Measurements from ENCODE around the gene TMTC3. TPM values are rescaled to one million over a fixed set of nuclear protein-coding genes. Genes with fewer than 3 reads are reported as not detected.

The TMTC3 gene
- total and polyA plus RNA-seq, 2 of the 8 experiments (the other 6 are each of a cell fraction or from before 2014, with no cell fraction given), result 7.0 to 45.1 TPM

DNA sequence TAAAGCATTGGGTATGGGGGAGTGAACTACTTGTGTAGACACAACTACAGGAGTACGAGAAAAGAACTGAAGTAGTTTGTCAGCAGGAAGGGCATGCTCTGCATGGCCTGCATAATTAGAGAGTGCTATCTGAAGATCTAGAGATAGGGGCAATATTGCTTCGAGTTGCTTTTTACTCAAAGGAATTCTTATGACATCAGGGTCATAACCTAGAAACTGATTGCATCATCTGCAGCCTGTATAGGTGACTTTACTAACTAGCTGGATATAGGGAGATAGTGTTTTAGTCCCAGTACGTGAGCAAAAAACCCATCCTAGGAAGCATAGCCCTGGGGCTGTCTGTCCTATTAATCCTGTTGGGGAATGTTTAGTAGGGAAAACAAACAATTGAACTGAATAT lies 39.8 kb downstream of the TMTC3 start (continued):
- TF ChIP-seq KDM4A (IDR thresholded peaks at IDR 0.05; ENCODE audit: low read depth, low read length, severe bottlenecking) (no peak), RFX5 (IDR thresholded peaks at IDR 0.05; ENCODE audit: borderline replicate concordance, low read depth, low read length) (no peak), CHD2 (IDR thresholded peaks at IDR 0.05; ENCODE audit: low read length) (no peak), EGR1 (IDR thresholded peaks at IDR 0.05; ENCODE audit: borderline replicate concordance, low read depth, low read length) (no peak), MAFK (IDR thresholded peaks at IDR 0.05; ENCODE audit: low read depth, low read length) (no peak), CTBP2 (IDR thresholded peaks at IDR 0.05; ENCODE audit: borderline replicate concordance, insufficient read depth, insufficient read length, low read length) (no peak), FOSL1 (IDR thresholded peaks at IDR 0.05; ENCODE audit: insufficient read depth, low read depth, low read length) (no peak)
- TF ChIP-seq, protein P1, sequence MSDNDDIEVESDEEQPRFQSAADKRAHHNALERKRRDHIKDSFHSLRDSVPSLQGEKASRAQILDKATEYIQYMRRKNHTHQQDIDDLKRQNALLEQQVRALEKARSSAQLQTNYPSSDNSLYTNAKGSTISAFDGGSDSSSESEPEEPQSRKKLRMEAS (IDR thresholded peaks at IDR 0.05), result no peak

All from H1 (cell line).